Type B pancreatic cell (in vitro differentiated cells): Measurements from ENCODE around the gene REEP6. TPM values are rescaled to one million over a fixed set of nuclear protein-coding genes. Genes with fewer than 3 reads are reported as not detected.
"Not testable (repeated sequence)": the region's sequence is repeated elsewhere in the genome, so short reads cannot be mapped to it uniquely, and the experiment has no call there.

Source experiments
- DNase-seq: peaks from one replicate; pipeline ENCODE4 v3.0.0; 2021; ENCODE audit warnings: mixed read lengths; ENCODE audit not compliant: unreplicated experiment; ENCODE audit errors: extremely low spot score
- H3K27ac Mint-ChIP-seq: 2 replicates; pipeline ENCODE4 v1.8.0; 2021; ENCODE audit warnings: mild to moderate bottlenecking, mixed read lengths
- H3K27me3 Mint-ChIP-seq: 2 replicates; pipeline ENCODE4 v1.8.0; 2021; ENCODE audit warnings: mixed read lengths
- H3K36me3 Mint-ChIP-seq: 2 replicates; pipeline ENCODE4 v1.8.0; 2021; ENCODE audit warnings: mixed read lengths
- H3K4me1 Mint-ChIP-seq: one replicate; pipeline ENCODE4 v1.8.0; 2021; ENCODE audit warnings: mixed read lengths; ENCODE audit not compliant: unreplicated experiment
- H3K4me3 Mint-ChIP-seq: 2 replicates; pipeline ENCODE4 v1.8.0; 2021; ENCODE audit warnings: mild to moderate bottlenecking, mixed read lengths
- H3K9me3 Mint-ChIP-seq: 2 replicates; pipeline ENCODE4 v1.8.0; 2021; ENCODE audit warnings: mixed read lengths
- total RNA-seq: library from RNA; stranded (reverse); gene quantifications from 2 replicates; pipeline ENCODE4 v1.2.1, GENCODE V29; 2021; ENCODE audit warnings: low replicate concordance
- TF ChIP-seq, protein P1 (sequence below): fragments of 200-600 bp; sonication (generic); conservative IDR thresholded peaks from 2 replicates; pipeline ENCODE4 v1.5.0; 2021; ENCODE audit warnings: antibody characterized with exemption, mild to moderate bottlenecking

REEP6 gene
- total RNA-seq, 1 donor from 2014 or later = 17.3 TPM

DNA sequence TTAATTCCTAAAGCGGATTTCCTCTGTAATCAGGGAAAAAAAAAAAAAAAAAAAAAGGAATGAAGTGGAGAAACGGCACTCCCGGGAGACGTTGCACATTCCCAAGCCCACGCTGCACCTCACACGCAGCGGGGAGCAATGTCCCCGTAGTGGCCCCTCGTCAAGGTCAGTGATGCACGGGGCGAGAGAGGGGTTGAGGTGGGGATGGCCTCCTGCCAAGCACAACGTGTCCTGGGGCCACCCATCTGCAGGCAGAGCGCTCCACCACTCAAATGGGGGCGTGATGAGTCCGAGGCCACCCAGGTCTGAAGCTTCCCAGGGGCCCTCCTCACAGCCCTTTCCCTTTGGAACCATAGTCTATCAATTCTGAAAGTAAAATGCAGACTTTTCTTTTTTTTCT lies 48.0 kb downstream of the REEP6 start:
- Mint-ChIP-seq H3K27me3 (peaks cover 22% of the 10 kb centered on the region), H3K4me1 (peaks cover 4% of the 10 kb centered on the region), H3K36me3 (no peaks in the 10 kb centered on the region), H3K9me3 (no peaks in the 10 kb centered on the region), H3K4me3 (no peak overlapping the region), H3K27ac (no peak overlapping the region)
- TF ChIP-seq, protein P1, sequence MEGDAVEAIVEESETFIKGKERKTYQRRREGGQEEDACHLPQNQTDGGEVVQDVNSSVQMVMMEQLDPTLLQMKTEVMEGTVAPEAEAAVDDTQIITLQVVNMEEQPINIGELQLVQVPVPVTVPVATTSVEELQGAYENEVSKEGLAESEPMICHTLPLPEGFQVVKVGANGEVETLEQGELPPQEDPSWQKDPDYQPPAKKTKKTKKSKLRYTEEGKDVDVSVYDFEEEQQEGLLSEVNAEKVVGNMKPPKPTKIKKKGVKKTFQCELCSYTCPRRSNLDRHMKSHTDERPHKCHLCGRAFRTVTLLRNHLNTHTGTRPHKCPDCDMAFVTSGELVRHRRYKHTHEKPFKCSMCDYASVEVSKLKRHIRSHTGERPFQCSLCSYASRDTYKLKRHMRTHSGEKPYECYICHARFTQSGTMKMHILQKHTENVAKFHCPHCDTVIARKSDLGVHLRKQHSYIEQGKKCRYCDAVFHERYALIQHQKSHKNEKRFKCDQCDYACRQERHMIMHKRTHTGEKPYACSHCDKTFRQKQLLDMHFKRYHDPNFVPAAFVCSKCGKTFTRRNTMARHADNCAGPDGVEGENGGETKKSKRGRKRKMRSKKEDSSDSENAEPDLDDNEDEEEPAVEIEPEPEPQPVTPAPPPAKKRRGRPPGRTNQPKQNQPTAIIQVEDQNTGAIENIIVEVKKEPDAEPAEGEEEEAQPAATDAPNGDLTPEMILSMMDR = no peak
- DNase-seq = no peak

DNA sequence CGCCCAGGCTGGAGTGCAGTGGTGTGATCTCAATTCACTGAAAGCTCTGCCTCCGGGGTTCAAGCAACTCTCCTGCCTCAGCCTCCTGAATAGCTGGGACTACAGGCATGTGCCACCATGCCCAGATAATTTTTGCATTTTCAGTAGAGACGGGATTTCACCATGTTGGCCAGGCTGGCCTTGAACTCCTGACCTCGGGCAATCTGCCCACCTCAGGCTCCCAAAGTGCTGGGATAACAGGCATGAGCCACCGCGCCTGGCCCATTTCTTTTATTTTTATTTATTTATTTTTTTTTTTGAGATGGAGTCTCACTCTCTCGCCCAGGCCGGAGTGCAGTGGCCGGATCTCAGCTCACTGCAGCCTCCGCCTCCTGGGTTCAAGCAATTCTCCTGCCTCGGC lies 48.8 kb downstream of the REEP6 start:
- H3K27ac Mint-ChIP-seq, H3K4me1 Mint-ChIP-seq, H3K36me3 Mint-ChIP-seq, H3K4me3 Mint-ChIP-seq, H3K9me3 Mint-ChIP-seq, DNase-seq: not testable (repeated sequence)
- H3K27me3 Mint-ChIP-seq = peaks cover 29% of the 10 kb centered on the region

DNA sequence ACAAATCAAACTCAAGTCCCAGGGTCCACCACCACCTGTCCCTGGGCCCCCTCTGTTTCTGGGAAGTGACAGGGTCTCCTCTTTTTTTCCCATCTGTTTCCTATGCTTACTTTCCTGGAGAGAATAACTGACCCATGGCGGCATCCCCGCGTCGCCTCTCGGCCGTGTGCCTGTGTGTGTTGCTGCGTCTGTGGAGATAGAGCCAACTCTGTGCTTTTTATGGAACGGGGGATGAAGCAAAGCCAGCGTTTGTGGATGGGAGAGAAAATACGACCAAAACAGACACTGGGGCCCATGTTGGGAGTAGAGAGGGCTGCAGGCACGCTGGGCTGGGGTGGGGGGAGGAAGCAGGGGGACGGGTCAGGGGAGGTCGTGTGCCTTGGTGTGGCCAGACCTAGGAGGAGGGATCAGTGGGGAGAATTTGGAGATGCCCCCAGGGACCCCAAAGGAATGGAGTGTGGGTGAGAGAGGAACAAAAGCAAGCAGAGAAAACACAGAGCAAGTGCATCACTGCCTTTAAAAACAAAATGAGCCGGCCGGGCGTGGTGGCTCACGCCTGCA lies 49.5 kb downstream of the REEP6 start:
- H3K27ac Mint-ChIP-seq = no peak overlapping the region

More for the DNA sequence above, 49.5 kb downstream of the REEP6 start:
- TF ChIP-seq, protein P1 = no peak
- Mint-ChIP-seq H3K27me3 (peaks cover 27% of the 10 kb centered on the region), H3K4me3 (no peak overlapping the region), H3K36me3 (no peaks in the 10 kb centered on the region), H3K9me3 (no peaks in the 10 kb centered on the region), H3K4me1 (peaks cover 4% of the 10 kb centered on the region)
- no peak for DNase-seq

Other genes with a start within 250 kb of the REEP6 start
- gene ATP5F1D, start 249.4 kb upstream of the REEP6 start, total RNA-seq = 165 and 197 TPM in 2 replicates
- 122 and 127 TPM in 2 replicates for gene MIDN, start 242.6 kb upstream of the REEP6 start, total RNA-seq
- gene CIRBP, start 221.8 kb upstream of the REEP6 start, total RNA-seq = 316 and 421 TPM in 2 replicates
- 30.6 and 36.4 TPM in 2 replicates for gene FAM174C, start 215.7 kb upstream of the REEP6 start, total RNA-seq
- gene EFNA2, start 205.3 kb upstream of the REEP6 start, total RNA-seq = 5.1 and 17.6 TPM in 2 replicates
- 83.3 and 98.3 TPM in 2 replicates for gene NDUFS7, start 107.3 kb upstream of the REEP6 start, total RNA-seq
- gene GAMT, start 89.6 kb upstream of the REEP6 start, total RNA-seq = 33.7 and 37.9 TPM in 2 replicates
- gene DAZAP1, start 83.6 kb upstream of the REEP6 start, total RNA-seq = 124 and 141 TPM in 2 replicates
- 1,251 and 1,344 TPM in 2 replicates for gene RPS15, start 52.8 kb upstream of the REEP6 start, total RNA-seq
- 1.2 and 9.2 TPM in 2 replicates for gene APC2, start 41.1 kb upstream of the REEP6 start, total RNA-seq
- 36.6 and 37.5 TPM in 2 replicates for gene C19orf25, start 12.0 kb upstream of the REEP6 start, total RNA-seq
- 9.6 and 12.4 TPM in 2 replicates for gene PCSK4, start 831 bp upstream of the REEP6 start, total RNA-seq
- 3.4 and 10.6 TPM in 2 replicates for gene ADAMTSL5, start 21.8 kb downstream of the REEP6 start, total RNA-seq
- gene PLK5, start 32.9 kb downstream of the REEP6 start, total RNA-seq = 0.24 TPM in 1 of 2 replicates, not detected in the other
- gene MEX3D, start 77.1 kb downstream of the REEP6 start, total RNA-seq = 79.0 and 82.0 TPM in 2 replicates
- gene MBD3, start 101.7 kb downstream of the REEP6 start, total RNA-seq = 78.8 and 110 TPM in 2 replicates
- 191 and 290 TPM in 2 replicates for gene UQCR11, start 114.3 kb downstream of the REEP6 start, total RNA-seq
- 134 and 193 TPM in 2 replicates for gene TCF3, start 161.4 kb downstream of the REEP6 start, total RNA-seq